Astrocyte of the spinal cord (primary cell): ENCODE results near the gene SARS2.

Experiments used
- DNase-seq: peaks from one replicate; pipeline ENCODE4 v3.0.0; 2011; ENCODE audit warnings: low read depth, low spot score
- H3K4me3 ChIP-seq: 2 replicates; pipeline ENCODE4 v1.5.1; 2011; ENCODE audit warnings: low read depth, mild to moderate bottlenecking, low read length, moderate library complexity
- CTCF ChIP-seq: IDR thresholded peaks from 2 replicates; pipeline ENCODE4 v1.5.1; 2012; ENCODE audit warnings: low read depth, mild to moderate bottlenecking, low read length, inconsistent platforms
- in situ Hi-C: cut with HindIII; loops from 2 replicates; pipeline ENCODE4 v1.10.0; 2017; ENCODE audit warnings: low sequenced_read_pairs

Gene SARS2

DNA sequence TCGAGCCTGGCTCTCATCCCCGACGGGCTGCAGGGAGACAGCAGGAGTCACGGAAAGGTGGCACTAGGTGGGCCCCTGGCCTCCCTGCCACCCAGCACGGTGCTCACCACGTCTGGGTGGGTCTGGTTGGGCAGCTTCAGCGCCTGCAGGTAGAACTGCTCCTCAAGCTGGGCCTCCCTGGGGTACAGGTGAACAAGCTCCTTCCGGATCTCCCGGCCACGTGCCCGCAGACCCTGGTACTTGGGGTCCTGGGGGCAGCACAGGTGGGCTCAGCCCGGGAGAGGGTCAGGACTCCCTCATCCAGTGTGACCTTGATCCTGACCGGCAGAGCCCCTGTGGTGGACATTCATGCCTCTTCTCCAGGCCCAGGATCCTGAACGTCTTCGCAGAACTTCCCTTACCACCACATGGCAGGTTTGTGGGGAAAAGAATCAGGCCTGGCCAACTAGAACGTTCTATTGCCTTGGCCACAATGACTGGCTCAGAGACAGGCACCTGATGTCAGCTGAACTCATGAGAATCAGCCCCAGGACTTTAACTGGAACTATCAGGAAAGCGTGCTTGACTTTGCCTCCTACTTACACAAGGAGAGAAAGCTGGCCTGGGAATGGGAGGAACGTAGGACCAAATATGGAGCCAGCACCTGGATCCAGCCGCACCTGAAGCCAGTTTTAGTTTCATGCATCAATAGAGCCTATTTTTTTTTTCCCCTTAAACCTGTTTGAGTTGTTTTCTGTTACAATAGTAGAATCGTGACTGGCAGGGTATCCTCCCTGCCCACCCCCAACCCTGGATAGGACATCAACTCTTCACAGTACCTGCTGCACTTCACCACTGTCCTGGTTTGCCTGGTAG lies 8.9 kb downstream of the SARS2 start:
- H3K4me3 ChIP-seq = no peak overlapping the region
- TF ChIP-seq CTCF = no peak
- DNase-seq = no peak
- in situ Hi-C loops = no loop called here

GRCh38 chr19:38920602-38921419 lies 9.8 kb downstream of the SARS2 start:
- no peak for DNase-seq
- in situ Hi-C loops = no loop called here
- no peak for TF ChIP-seq CTCF
- no peak overlapping the region for H3K4me3 ChIP-seq

DNA sequence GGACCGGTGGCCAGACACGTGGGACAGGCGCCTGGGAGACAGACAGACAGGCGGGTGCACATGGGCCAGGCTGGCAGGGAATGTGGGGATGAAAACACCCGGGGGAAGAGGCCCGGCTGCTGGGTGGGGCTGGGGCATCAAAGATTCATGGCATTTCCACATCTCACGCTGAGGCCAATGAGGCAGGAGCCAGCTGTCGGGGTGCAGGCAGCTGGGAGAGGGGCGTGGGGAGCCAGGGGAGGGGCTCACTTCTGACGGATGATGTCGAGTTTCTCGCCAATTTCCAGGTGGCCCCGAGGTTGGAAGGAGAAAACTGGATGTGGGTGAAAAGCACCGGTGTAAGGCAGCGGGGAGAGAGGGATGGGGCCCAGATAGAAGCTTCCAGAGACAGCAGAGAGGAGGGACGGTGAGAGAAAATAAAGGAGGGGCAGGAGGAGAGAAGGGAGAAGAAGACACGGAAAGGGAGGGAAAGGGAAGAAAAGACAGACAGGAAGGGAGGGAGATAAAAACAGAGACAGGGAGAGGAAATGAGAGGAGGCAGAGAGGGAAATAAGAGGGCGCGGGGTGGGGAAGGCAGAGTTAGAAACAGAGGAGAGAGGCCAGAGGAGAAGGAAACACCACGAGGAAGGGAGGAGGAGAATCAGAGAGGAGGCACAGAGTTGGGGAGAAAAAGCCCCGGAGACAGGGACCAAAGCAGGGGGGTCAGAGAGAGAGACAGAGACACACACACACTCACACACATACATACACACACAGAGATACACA lies 10.5 kb downstream of the SARS2 start:
- DNase-seq = no peak
- TF ChIP-seq CTCF = no peak
- in situ Hi-C loops = no loop called here
- no peak overlapping the region for H3K4me3 ChIP-seq

DNA sequence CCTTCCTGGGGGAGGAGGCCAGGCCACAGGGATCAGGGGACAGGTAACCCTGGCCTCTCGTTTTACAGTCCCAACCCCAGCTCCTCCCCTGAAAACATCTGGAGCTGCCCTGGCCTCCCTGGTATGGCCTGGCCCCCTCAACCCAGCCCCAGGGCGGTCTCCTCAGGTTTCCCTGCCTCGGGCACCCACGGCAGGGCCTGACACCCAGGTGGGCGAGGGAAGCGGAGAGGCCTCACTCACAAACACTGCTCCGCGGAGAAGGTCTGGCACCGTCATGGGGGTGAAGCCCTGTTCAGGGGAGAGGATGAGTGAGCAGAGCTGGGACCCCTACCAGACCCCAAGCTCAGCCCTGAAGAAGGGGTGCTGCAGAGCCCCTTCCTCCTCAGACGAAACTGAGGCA lies 12.0 kb downstream of the SARS2 start:
- TF ChIP-seq CTCF = no peak
- H3K4me3 ChIP-seq = no peak overlapping the region
- in situ Hi-C loops = no loop called here
- no peak for DNase-seq

- TF ChIP-seq CTCF = peak; percentile 16
- no peak for DNase-seq
- no peak overlapping the region for H3K4me3 ChIP-seq
- in situ Hi-C loops = no loop called here
Observed at GRCh38 chr19:38917921-38918491, 12.6 kb downstream of the SARS2 start.

GRCh38 chr19:38917516-38917915 lies 13.0 kb downstream of the SARS2 start:
- DNase-seq = no peak
- no peak overlapping the region for H3K4me3 ChIP-seq
- no peak for TF ChIP-seq CTCF
- in situ Hi-C loops = no loop called here
